SK-N-SH (cell line): ENCODE results near the gene SNCG. TPM values are rescaled to one million over a fixed set of nuclear protein-coding genes. Genes with fewer than 3 reads are reported as not detected.

Source experiments
- CTCF ChIA-PET: fragments of 300-600, 350-600 bp; formaldehyde crosslinking; extraction: SDS; loops from one replicate; lab custom pipeline; 2021; lab: Yijun Ruan, JAX
- POLR2A ChIA-PET: fragments of 350-600 bp; sonication (Branson Sonifier 250); formaldehyde crosslinking; extraction: SDS; loops from one replicate; lab custom pipeline; 2020; ENCODE audit warnings: antibody characterized with exemption, inconsistent platforms; lab: Yijun Ruan, JAX
- DNase-seq: peaks from one replicate; pipeline ENCODE4 v3.0.0; 2012
- H2AFZ ChIP-seq: fragments of 200-600 bp; sonication (generic); 2 replicates; pipeline ENCODE4 v1.8.1; 2016; ENCODE audit warnings: antibody characterized with exemption, mild to moderate bottlenecking, low read depth
- H3F3A ChIP-seq: fragments of 200-600 bp; sonication (generic); replicated peaks from 2 replicates; pipeline ENCODE3; 2016; ENCODE audit warnings: antibody characterized with exemption, mild to moderate bottlenecking; ENCODE audit not compliant: insufficient read depth
- H3K27ac ChIP-seq, 2 experiments: fragments of 200-500 bp in 1 of 2; fragments of 200-600 bp in 1 of 2; sonication (Bioruptor generic) in 1 of 2; sonication (generic), shearing (Covaris generic) in 1 of 2; 2 replicates each; pipeline versions ENCODE4 v1.5.1 to v1.6.1; 2014 to 2016; ENCODE audit warnings: low read depth in 2 of 2, inconsistent platforms in 1 of 2, low read length in 1 of 2, mild to moderate bottlenecking in 1 of 2, mixed read lengths in 1 of 2
- H3K27me3 ChIP-seq: fragments of 200-600 bp; sonication (generic), shearing (Covaris generic); 2 replicates; pipeline ENCODE4 v1.6.1; 2016; ENCODE audit warnings: mixed run types; ENCODE audit not compliant: insufficient read depth
- H3K36me3 ChIP-seq, 2 experiments: fragments of 200-500 bp in 1 of 2; fragments of 200-600 bp in 1 of 2; sonication (Bioruptor generic) in 1 of 2; sonication (generic) in 1 of 2; replicated peaks in 1 of 2; 2 replicates each; pipeline versions ENCODE3 to v1.5.1; 2014 to 2016; ENCODE audit warnings: low read length in 1 of 2, mild to moderate bottlenecking in 1 of 2; ENCODE audit not compliant: insufficient read depth in 2 of 2, control insufficient read depth in 1 of 2
- H3K4me1 ChIP-seq, 2 experiments: fragments of 200-500 bp in 1 of 2; fragments of 200-600 bp in 1 of 2; sonication (Bioruptor generic) in 1 of 2; sonication (generic), shearing (Covaris generic) in 1 of 2; 2 replicates each; pipeline versions ENCODE4 v1.5.1 to v1.6.1; 2014 to 2016; ENCODE audit warnings: low read depth in 1 of 2, low read length in 1 of 2, mixed run types in 1 of 2; ENCODE audit not compliant: insufficient read depth in 2 of 2, control insufficient read depth in 1 of 2
- H3K4me2 ChIP-seq: fragments of 200-600 bp; sonication (generic), shearing (Covaris generic); 2 replicates; pipeline ENCODE4 v1.6.1; 2017; ENCODE audit warnings: mixed run types
- H3K4me3 ChIP-seq, 2 experiments: fragments of 200-500 bp in 1 of 2; fragments of 200-600 bp in 1 of 2; sonication (Bioruptor generic) in 1 of 2; sonication (generic), shearing (Covaris generic) in 1 of 2; 2 replicates each; pipeline versions ENCODE4 v1.5.1 to v1.8.1; 2014 to 2016; ENCODE audit warnings: low read depth in 2 of 2, inconsistent platforms in 1 of 2, low read length in 1 of 2, mild to moderate bottlenecking in 1 of 2, mixed read lengths in 1 of 2, moderate library complexity in 1 of 2
- H3K79me2 ChIP-seq: fragments of 200-600 bp; sonication (generic); 2 replicates; pipeline ENCODE4 v1.8.1; 2017; ENCODE audit warnings: mild to moderate bottlenecking; ENCODE audit not compliant: insufficient read depth
- H3K9ac ChIP-seq: fragments of 200-600 bp; sonication (generic); 2 replicates; pipeline ENCODE4 v1.6.1; 2017; ENCODE audit warnings: mixed run types
- H3K9me2 ChIP-seq: fragments of 200-600 bp; sonication (generic); 2 replicates; pipeline ENCODE4 v1.6.1; 2017; ENCODE audit warnings: mixed run types
- H3K9me3 ChIP-seq: fragments of 200-600 bp; sonication (generic); 2 replicates; pipeline ENCODE4 v1.6.1; 2017; ENCODE audit warnings: mixed run types, mild to moderate bottlenecking, moderate library complexity
- H4K20me1 ChIP-seq: fragments of 200-600 bp; sonication (generic); 2 replicates; pipeline ENCODE4 v1.6.1; 2017; ENCODE audit warnings: mild to moderate bottlenecking, mixed run types; ENCODE audit not compliant: insufficient read depth
- CHD2 ChIP-seq: fragments of 150-350 bp; IDR thresholded peaks from 2 replicates; pipeline ENCODE4 v1.6.1; 2018; ENCODE audit warnings: low read length; ENCODE audit not compliant: partially characterized antibody
- ELF1 ChIP-seq: IDR thresholded peaks from 2 replicates; pipeline ENCODE4 v1.4.0; 2012
- EZH2phosphoT487 ChIP-seq: fragments of 200-600 bp; sonication (generic); IDR thresholded peaks from 2 replicates; pipeline ENCODE4 v1.6.1; 2017; ENCODE audit warnings: low read depth, mixed run types, mild to moderate bottlenecking, antibody characterized with exemption, moderate library complexity, borderline replicate concordance
- FOSL2 ChIP-seq: IDR thresholded peaks from 2 replicates; pipeline ENCODE4 v1.4.0; 2012; ENCODE audit warnings: low read depth, mild to moderate bottlenecking, moderate library complexity, borderline replicate concordance
- FOXJ3 ChIP-seq: sonication (generic); formaldehyde crosslinking; IDR thresholded peaks from 2 replicates; pipeline ENCODE4 v1.5.1; 2020; ENCODE audit warnings: mild to moderate bottlenecking, missing genetic modification reagents
- GABPA ChIP-seq: IDR thresholded peaks from 2 replicates; pipeline ENCODE4 v1.4.0; 2012; ENCODE audit warnings: low read depth, mild to moderate bottlenecking
- MEF2A ChIP-seq: IDR thresholded peaks from 2 replicates; pipeline ENCODE4 v1.4.0; 2012; ENCODE audit warnings: low read depth, borderline replicate concordance
- MXI1 ChIP-seq: IDR thresholded peaks from 2 replicates; pipeline ENCODE4 v1.6.1; 2012; ENCODE audit warnings: mild to moderate bottlenecking, low read depth, low read length, improper control_type of control experiment
- POLR2AphosphoS5 ChIP-seq: IDR thresholded peaks from 2 replicates; pipeline ENCODE4 v1.6.1; 2012; ENCODE audit warnings: low read depth, low read length
- RAD21 ChIP-seq: IDR thresholded peaks from 2 replicates; pipeline ENCODE4 v1.6.1; 2012; ENCODE audit warnings: mild to moderate bottlenecking, low read length
- RXRA ChIP-seq: IDR thresholded peaks from 2 replicates; pipeline ENCODE4 v1.4.0; 2012; ENCODE audit warnings: low read depth, mild to moderate bottlenecking, borderline replicate concordance
- SIN3A ChIP-seq: IDR thresholded peaks from 2 replicates; pipeline ENCODE4 v1.6.1; 2012; ENCODE audit warnings: low read depth, mild to moderate bottlenecking, low read length, moderate library complexity, borderline replicate concordance
- SMC3 ChIP-seq: IDR thresholded peaks from 2 replicates; pipeline ENCODE4 v1.6.1; 2012; ENCODE audit warnings: low read depth, low read length, improper control_type of control experiment
- TCF12 ChIP-seq: IDR thresholded peaks from 2 replicates; pipeline ENCODE4 v1.4.0; 2012
- TEAD4 ChIP-seq: IDR thresholded peaks from 2 replicates; pipeline ENCODE4 v1.4.0; 2012; ENCODE audit warnings: mild to moderate bottlenecking, borderline replicate concordance; ENCODE audit not compliant: insufficient read depth
- WGBS: methylation state at CpG from one replicate; pipeline ENCODE4 v1.1.6; 2017; ENCODE audit warnings: low lambda C conversion rate; 5-methylcytosine and 5-hydroxymethylcytosine counted together
- polyA plus RNA-seq, 3 experiments: library from polyadenylated mRNA; depleted of rRNA; stranded (reverse); fragments of >200 nt; gene quantifications; 2 replicates each; pipeline ENCODE4 v1.2.3, GENCODE V29; 2012
- TF ChIP-seq, protein P1 (sequence below): IDR thresholded peaks from 2 replicates; pipeline ENCODE4 v1.4.0; 2012; ENCODE audit warnings: low read depth, borderline replicate concordance
- TF ChIP-seq, protein P2 (sequence below): fragments of 150-350 bp; IDR thresholded peaks from 2 replicates; pipeline ENCODE4 v1.6.1; 2016; ENCODE audit warnings: mild to moderate bottlenecking, low read depth, low read length
- TF ChIP-seq, protein P3 (sequence below): IDR thresholded peaks from 2 replicates; pipeline ENCODE4 v1.4.0; 2012; ENCODE audit warnings: low read depth, borderline replicate concordance
- TF ChIP-seq, protein P4 (sequence below): fragments of 150-350 bp; IDR thresholded peaks from 2 replicates; pipeline ENCODE4 v1.6.1; 2017; ENCODE audit warnings: antibody characterized with exemption, low read length, low read depth, borderline replicate concordance

Gene SNCG
- polyA plus RNA-seq, 1 of the 3 experiments (the other 2 are of a cell fraction) = 4.3 TPM

DNA sequence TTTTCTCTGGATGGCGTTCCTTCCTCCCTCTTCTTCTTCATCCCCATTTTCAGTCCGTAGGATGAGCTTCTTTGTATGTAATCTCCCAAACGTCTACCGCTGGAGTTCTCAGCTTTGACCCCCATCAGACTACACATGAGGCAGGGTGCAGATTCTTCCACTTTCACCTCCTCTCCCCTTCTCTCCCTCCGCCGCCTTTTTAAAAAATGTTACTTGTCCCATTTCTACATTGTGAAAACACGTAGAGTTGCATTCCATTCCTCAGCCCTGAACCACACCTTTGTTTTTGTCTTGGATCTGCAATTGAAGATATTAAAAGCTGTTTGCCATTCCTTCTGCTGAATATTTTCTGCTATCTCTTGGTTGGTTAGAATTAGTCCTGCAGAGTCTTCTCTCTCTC lies 16.1 kb downstream of the SNCG start:
- H4K20me1 ChIP-seq = no peaks in the 10 kb centered on the region
- ChIA-PET CTCF (no interaction called here), POLR2A (no interaction called here)
- no peaks in the 10 kb centered on the region for H3F3A ChIP-seq
- H3K9me3 ChIP-seq = no peaks in the 10 kb centered on the region
- no peak overlapping the region for H3K27ac ChIP-seq
- no peak overlapping the region for H3K4me3 ChIP-seq
- no peak overlapping the region for H3K4me2 ChIP-seq
- no peak overlapping the region for H3K9ac ChIP-seq
- H3K79me2 ChIP-seq = no peaks in the 10 kb centered on the region
- 87% methylated on average over 7 of the region's 7 CpGs for WGBS
- H3K36me3 ChIP-seq = no peaks in the 10 kb centered on the region
- TF ChIP-seq ELF1 = no peak
- TF ChIP-seq SMC3 = no peak
- TF ChIP-seq, protein P1, sequence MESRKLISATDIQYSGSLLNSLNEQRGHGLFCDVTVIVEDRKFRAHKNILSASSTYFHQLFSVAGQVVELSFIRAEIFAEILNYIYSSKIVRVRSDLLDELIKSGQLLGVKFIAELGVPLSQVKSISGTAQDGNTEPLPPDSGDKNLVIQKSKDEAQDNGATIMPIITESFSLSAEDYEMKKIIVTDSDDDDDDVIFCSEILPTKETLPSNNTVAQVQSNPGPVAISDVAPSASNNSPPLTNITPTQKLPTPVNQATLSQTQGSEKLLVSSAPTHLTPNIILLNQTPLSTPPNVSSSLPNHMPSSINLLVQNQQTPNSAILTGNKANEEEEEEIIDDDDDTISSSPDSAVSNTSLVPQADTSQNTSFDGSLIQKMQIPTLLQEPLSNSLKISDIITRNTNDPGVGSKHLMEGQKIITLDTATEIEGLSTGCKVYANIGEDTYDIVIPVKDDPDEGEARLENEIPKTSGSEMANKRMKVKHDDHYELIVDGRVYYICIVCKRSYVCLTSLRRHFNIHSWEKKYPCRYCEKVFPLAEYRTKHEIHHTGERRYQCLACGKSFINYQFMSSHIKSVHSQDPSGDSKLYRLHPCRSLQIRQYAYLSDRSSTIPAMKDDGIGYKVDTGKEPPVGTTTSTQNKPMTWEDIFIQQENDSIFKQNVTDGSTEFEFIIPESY = no peak
- TF ChIP-seq EZH2phosphoT487 = no peak
- TF ChIP-seq, protein P2, sequence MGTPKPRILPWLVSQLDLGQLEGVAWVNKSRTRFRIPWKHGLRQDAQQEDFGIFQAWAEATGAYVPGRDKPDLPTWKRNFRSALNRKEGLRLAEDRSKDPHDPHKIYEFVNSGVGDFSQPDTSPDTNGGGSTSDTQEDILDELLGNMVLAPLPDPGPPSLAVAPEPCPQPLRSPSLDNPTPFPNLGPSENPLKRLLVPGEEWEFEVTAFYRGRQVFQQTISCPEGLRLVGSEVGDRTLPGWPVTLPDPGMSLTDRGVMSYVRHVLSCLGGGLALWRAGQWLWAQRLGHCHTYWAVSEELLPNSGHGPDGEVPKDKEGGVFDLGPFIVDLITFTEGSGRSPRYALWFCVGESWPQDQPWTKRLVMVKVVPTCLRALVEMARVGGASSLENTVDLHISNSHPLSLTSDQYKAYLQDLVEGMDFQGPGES = no peak
- no peak for TF ChIP-seq TCF12
- TF ChIP-seq FOXJ3 (CRISPR knock-in tag) = no peak
- no peak for TF ChIP-seq RAD21
- no peak for TF ChIP-seq SIN3A
- no peak for TF ChIP-seq MXI1
- no peak for TF ChIP-seq MEF2A
- TF ChIP-seq, protein P3, sequence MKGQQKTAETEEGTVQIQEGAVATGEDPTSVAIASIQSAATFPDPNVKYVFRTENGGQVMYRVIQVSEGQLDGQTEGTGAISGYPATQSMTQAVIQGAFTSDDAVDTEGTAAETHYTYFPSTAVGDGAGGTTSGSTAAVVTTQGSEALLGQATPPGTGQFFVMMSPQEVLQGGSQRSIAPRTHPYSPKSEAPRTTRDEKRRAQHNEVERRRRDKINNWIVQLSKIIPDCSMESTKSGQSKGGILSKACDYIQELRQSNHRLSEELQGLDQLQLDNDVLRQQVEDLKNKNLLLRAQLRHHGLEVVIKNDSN = no peak
- TF ChIP-seq, protein P4, sequence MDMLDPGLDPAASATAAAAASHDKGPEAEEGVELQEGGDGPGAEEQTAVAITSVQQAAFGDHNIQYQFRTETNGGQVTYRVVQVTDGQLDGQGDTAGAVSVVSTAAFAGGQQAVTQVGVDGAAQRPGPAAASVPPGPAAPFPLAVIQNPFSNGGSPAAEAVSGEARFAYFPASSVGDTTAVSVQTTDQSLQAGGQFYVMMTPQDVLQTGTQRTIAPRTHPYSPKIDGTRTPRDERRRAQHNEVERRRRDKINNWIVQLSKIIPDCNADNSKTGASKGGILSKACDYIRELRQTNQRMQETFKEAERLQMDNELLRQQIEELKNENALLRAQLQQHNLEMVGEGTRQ = no peak
- no peak for TF ChIP-seq RXRA
- TF ChIP-seq TEAD4 = no peak
- TF ChIP-seq FOSL2 = no peak
- no peak for TF ChIP-seq GABPA
- no peak for TF ChIP-seq CHD2
- TF ChIP-seq POLR2AphosphoS5 = no peak
- H3K27me3 ChIP-seq = no peaks in the 10 kb centered on the region
- H2AFZ ChIP-seq = no peak overlapping the region
- H3K9me2 ChIP-seq = no peaks in the 10 kb centered on the region
- DNase-seq = no peak
- no peaks in the 10 kb centered on the region; a peak in 1 of 4 replicates for H3K4me1 ChIP-seq
